Ovary (tissue), 9 donors: ENCODE measurements around the gene UFSP1. TPM values are rescaled to one million over a fixed set of nuclear protein-coding genes. Genes with fewer than 3 reads are reported as not detected.
"Not testable (repeated sequence)": the region's sequence is repeated elsewhere in the genome, so short reads cannot be mapped to it uniquely, and the experiment has no call there.

Source experiments
- DNase-seq, 5 donors: peaks; one replicate each; pipeline ENCODE4 v3.0.0-alpha.2; 2019 to 2020
- H3K27ac ChIP-seq, 2 donors: fragments of 200-600 bp; one replicate each; pipeline versions ENCODE4 v1.5.1 to v1.8.0; 2019 to 2022
- H3K27me3 ChIP-seq: fragments of 200-600 bp; one replicate; pipeline ENCODE4 v1.8.0; 2022
- H3K36me3 ChIP-seq: fragments of 200-600 bp; sonication (generic); one replicate; pipeline ENCODE4 v1.5.1; 2019
- H3K4me1 ChIP-seq: one replicate; pipeline ENCODE4 v1.8.1; 2013; ENCODE audit warnings: mild to moderate bottlenecking, moderate library complexity; ENCODE audit not compliant: insufficient read depth
- H3K4me3 ChIP-seq: fragments of 200-600 bp; sonication (generic); one replicate; pipeline ENCODE4 v1.5.1; 2017
- H3K9me3 ChIP-seq, 2 donors: fragments of 200-600 bp in 1 of 2; sonication (generic) in 1 of 2; one replicate each; pipeline versions ENCODE4 v1.5.1 to v1.8.1; 2013 to 2019; ENCODE audit warnings: mild to moderate bottlenecking in 1 of 2, moderate library complexity in 1 of 2
- CTCF ChIP-seq, 3 donors: fragments of 450-650 bp in 2 of 3; fragments of 200-600 bp in 1 of 3; IDR thresholded peaks; one replicate each; pipeline versions ENCODE4 v1.5.1 to v1.8.0; 2016 to 2022; ENCODE audit warnings: antibody characterized with exemption in 3 of 3, mild to moderate bottlenecking in 1 of 3
- EP300 ChIP-seq: sonication (generic); formaldehyde crosslinking; IDR thresholded peaks from one replicate; pipeline ENCODE4 v1.6.1; 2017; ENCODE audit warnings: antibody characterized with exemption
- POLR2A ChIP-seq: fragments of 450-650 bp; IDR thresholded peaks from one replicate; pipeline ENCODE4 v1.6.1; 2017; ENCODE audit warnings: antibody characterized with exemption, mild to moderate bottlenecking, moderate library complexity
- WGBS, 3 donors: extraction: QIAGEN DNeasy Blood & Tissue Kit in 1 of 3; methylation state at CpG; one replicate each; pipeline versions ENCODE4 v1.1.5 to v1.1.7; 2013 to 2017; 5-methylcytosine and 5-hydroxymethylcytosine counted together
- intact Hi-C, 4 donors: fragments of 100-400 bp; cut with DNase I; formaldehyde crosslinking; loops; one replicate each; pipeline versions ENCODE4 v1.11.0 to v1.15.1; 2022 to 2023
- polyA plus RNA-seq, 2 donors: library from polyadenylated mRNA; stranded (reverse); fragments of 200-250 nt in 1 of 2; fragments of 350-450 nt in 1 of 2; fragmentation: Illumina TruSeq in 1 of 2; extraction: RNeasy Lipid Tissue Mini Kit (QIAGEN cat#74804) in 1 of 2; gene quantifications; one replicate each; pipeline ENCODE4 v1.2.3, GENCODE V29; 2013 to 2014
- total RNA-seq, 7 donors: library from RNA; depleted of rRNA in 2 of 7; stranded (reverse); fragments of >200 nt in 2 of 7; fragmentation: NEBNext Ultra II Directional in 3 of 7; extraction: Animal tissue kit (Norgen Biotek cat#: 25700) in 3 of 7; gene quantifications; one replicate each; pipeline versions ENCODE4 v1.1.0 to v1.2.4, GENCODE V29; 2016 to 2023
- donor health status: DM: no; HTN: no; CAD: no; lungs with moderate emphysema.
- donor health status: DM: no; HTN: no; CAD: no.
- donor health status: Bipolar disorder and iron deficiency.
- donor health status: DM: yes; HTN: yes; CAD: no.
- donor health status: DM: no; HTN: no; CAD: no.
- donor health status: DM: yes; HTN: yes; CAD: no.

The UFSP1 gene
- total and polyA plus RNA-seq, 9 donors: 0.38 to 7.9 (median 3.7) TPM

DNA sequence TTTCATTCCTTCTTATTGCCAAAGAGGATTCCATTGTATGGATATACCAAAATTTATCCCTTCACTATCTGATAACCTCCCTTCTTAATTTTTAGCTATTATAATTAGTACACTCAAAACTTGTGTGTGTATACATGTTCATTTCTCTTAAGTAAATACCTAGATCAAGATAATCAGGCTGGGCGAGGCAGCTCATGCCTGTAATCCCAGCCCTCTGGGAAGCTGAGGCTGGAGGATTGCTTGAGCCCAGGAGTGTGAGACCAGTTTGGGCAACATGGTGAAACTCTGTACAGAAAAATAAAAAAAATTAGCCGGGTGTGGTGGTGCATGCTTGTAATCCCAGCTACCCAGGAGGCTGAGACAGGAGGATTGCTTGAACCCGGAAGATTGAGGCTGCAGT, 22.0 kb upstream of the UFSP1 start:
- intact Hi-C loops: no loop called here
- DNase-seq: no peak
- TF ChIP-seq POLR2A (no peak), EP300 (no peak), CTCF (IDR thresholded peaks at IDR 0.05) (no peak)
- no peaks in the 10 kb centered on the region for H3K27me3 ChIP-seq
- H3K9me3 ChIP-seq: no peaks in the 10 kb centered on the region
- H3K4me3 ChIP-seq: no peak overlapping the region
- no peak overlapping the region for H3K27ac ChIP-seq
- H3K4me1 ChIP-seq: no peaks in the 10 kb centered on the region
- no peaks in the 10 kb centered on the region for H3K36me3 ChIP-seq
- 86 to 90% (median 86%) methylated on average over 3 of the region's 3 CpGs for WGBS, 3 donors

- DNase-seq, H3K9me3 ChIP-seq, H3K4me1 ChIP-seq, H3K27me3 ChIP-seq, H3K36me3 ChIP-seq, H3K27ac ChIP-seq, intact Hi-C loops, H3K4me3 ChIP-seq: not testable (repeated sequence)
- 84 to 91% (median 91%) methylated on average over 7 of the region's 7 CpGs for WGBS, 3 donors
Measured at GRCh38 chr7:100910443-100910842, 20.9 kb upstream of the UFSP1 start.

DNA sequence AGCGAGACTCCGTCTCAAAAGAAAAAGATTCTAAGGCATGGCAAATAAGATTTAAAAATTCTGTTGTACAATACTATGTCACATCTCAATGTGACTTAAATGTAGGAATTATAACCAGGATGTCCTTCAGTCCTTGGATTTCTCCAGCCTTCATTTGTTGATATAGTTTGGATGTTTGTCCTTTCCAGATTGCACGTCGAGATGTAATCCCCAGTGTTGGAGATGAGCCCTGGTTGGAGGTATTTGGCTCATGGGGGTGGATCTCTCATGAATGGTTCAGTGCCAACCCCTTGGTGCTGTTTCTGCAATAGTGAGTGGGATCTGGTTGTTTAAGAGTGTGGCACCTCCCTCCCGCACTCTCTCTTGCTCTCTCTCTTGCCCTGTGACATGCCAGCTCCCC, 19.0 kb upstream of the UFSP1 start:
- H3K4me3 ChIP-seq: no peak overlapping the region
- no peak for TF ChIP-seq CTCF (IDR thresholded peaks at IDR 0.05)
- TF ChIP-seq EP300: no peak
- no peak for TF ChIP-seq POLR2A
- WGBS, 3 donors: 92 to 96% (median 95%) methylated on average over 5 of the region's 5 CpGs
- no peak for DNase-seq
- no peaks in the 10 kb centered on the region for H3K4me1 ChIP-seq
- no peaks in the 10 kb centered on the region for H3K36me3 ChIP-seq
- no peaks in the 10 kb centered on the region for H3K27me3 ChIP-seq
- intact Hi-C loops: no loop called here
- H3K9me3 ChIP-seq: no peaks in the 10 kb centered on the region
- no peak overlapping the region for H3K27ac ChIP-seq

DNA sequence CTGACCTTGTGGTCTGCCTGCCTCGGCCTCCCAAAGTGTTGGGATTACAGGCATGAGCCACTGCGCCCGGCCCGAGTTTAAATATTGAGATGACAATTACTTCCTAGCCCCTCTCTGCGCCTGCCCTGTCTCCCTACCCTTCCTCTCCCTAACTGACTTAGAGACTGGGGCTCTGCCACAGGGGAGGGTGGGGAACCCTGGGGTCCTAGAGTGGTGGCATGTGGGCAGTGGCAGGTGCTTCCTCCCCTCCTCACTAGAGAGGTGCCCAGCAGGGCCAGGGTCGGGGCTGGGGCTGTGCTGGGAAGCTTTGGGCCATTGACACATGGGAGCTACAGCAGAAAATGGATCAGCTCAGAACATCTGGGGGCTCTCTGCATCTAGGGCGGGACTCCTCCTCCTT, 13.1 kb upstream of the UFSP1 start:
- Histone ChIP-seq H3K4me3 (no peak overlapping the region), H3K9me3 (no peaks in the 10 kb centered on the region), H3K27ac (no peak overlapping the region), H3K27me3 (no peaks in the 10 kb centered on the region), H3K36me3 (no peaks in the 10 kb centered on the region), H3K4me1 (no peaks in the 10 kb centered on the region)
- DNase-seq: no peak
- TF ChIP-seq EP300 (no peak), POLR2A (no peak)
- WGBS, 3 donors: 78 to 85% (median 79%) methylated on average over 7 of the region's 7 CpGs
- intact Hi-C loops: loop anchor here in 1 of 4 donors (5.0 kb wide), 1 partner anchor 155 kb away; no protein-coding TSS in a partner anchor

DNA sequence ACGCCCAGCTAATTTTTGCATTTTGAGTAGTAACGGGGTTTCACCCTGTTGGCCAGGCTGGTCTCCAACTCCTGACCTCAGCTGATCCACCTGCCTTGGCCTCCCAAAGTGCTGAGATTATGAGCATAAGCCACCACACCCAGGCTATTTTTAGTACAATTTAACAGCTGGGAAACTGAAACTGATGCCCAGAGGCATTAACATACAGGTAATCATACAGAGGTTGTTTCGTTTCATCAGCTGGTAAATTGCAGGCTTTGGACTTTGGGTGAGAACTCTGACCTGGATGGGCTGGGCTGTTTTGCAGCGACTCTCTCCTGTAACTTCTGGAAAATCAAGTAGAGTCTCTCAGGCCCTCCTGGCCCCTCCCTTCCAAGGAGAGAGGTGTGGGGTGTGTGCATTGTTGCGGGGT, 12.4 kb upstream of the UFSP1 start:
- DNase-seq: no peak
- H3K4me3 ChIP-seq: no peak overlapping the region
- intact Hi-C loops: loop anchor here in 1 of 4 donors (5.0 kb wide), 1 partner anchor 155 kb away; no protein-coding TSS in a partner anchor
- no peaks in the 10 kb centered on the region for H3K27me3 ChIP-seq
- 66 to 73% (median 72%) methylated on average over 5 of the region's 5 CpGs for WGBS, 3 donors
- TF ChIP-seq CTCF (IDR thresholded peaks at IDR 0.05): no peak
- no peak for TF ChIP-seq POLR2A
- no peak for TF ChIP-seq EP300
- peaks cover 2% of the 10 kb centered on the region for H3K4me1 ChIP-seq
- H3K36me3 ChIP-seq: no peaks in the 10 kb centered on the region
- H3K9me3 ChIP-seq: no peaks in the 10 kb centered on the region
- H3K27ac ChIP-seq: no peak overlapping the region
